Right hindlimb (tissue), 1 donor: ENCODE measurements around the gene SAXO1.
"Not testable (repeated sequence)": the region's sequence is repeated elsewhere in the genome, so short reads cannot be mapped to it uniquely, and the experiment has no call there.

Experiments
- DNase-seq: peaks from one replicate; pipeline ENCODE4 v3.0.0-alpha.2; 2018

SAXO1 gene

DNA sequence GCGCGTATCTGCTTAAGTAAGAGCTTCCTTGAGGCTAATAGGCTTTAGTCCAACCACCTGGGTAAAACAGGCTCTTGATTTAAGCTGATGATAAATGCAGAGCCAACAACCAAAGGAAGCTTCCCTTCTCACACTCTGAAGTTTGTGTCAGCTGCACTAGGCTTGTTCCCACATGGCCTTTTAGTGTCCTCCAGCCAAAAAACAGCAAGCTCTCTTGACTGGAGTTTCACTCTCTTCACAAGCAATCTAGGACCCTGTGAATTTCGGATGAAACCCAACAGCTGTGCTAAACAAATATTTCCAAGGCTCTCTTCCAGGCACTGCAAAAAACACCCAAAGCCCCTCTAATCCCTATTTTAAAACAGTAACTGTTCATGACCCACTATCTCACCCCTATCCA, 63.9 kb downstream of the SAXO1 start:
- DNase-seq, result peak; percentile 85

DNA sequence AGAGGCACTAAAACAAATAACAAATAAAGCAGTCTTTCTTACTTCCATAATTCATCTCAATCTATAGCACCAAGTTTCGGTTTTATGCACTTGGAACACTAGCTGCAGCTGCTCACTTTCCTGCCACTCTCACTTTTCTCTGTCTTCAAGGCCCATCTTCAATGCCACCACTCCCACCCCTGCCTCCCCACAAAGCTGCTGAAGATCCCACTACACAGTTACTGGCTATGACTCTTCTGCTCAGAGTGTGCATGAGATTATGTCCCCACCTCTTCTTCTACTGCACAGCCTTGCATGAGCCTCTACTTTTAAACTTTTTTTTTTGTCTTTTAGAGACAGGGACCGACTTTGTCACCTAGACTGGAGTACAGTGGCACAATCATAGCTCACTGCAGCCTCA, 77.4 kb downstream of the SAXO1 start:
- no peak for DNase-seq

DNA sequence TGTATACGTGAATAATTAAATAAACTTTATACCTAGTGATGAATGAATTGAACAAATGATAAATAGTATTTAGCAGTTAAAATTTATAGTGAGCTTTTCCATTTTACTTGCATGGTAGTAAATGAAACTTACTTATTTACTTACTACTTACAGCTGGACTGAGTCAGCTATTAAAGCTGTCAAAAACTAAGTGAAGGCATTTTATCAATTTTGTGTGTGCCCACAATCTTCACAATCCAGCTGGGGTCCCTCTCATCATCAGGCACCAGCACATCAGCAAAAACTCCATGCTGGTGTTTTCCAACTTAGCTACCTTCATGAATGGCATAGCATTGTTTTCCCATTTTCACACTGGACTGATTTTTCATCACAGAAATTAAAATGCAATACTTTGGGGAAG, 81.1 kb downstream of the SAXO1 start:
- no peak for DNase-seq

DNA sequence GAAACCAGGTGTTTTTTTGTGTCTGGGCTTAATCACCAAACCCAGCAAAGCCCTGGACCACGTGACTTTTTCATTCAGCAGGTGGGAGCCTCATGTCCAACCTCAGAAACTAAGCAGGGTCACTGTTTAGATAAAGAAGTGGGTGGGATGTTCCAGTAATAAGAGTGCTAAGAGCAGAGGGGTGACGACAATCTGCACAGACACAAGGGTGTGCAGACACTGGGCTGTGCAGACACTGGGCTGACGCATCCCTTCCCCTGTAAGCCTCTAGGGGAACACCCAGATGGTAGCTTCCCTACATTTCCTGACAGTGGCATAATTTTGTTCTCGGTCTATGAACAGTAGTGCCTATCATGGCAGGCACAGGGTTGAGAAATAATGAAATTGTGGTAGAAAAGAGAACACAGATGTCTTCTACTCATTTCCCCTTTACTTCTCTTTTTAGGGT, 85.1 kb downstream of the SAXO1 start:
- no peak for DNase-seq

DNA sequence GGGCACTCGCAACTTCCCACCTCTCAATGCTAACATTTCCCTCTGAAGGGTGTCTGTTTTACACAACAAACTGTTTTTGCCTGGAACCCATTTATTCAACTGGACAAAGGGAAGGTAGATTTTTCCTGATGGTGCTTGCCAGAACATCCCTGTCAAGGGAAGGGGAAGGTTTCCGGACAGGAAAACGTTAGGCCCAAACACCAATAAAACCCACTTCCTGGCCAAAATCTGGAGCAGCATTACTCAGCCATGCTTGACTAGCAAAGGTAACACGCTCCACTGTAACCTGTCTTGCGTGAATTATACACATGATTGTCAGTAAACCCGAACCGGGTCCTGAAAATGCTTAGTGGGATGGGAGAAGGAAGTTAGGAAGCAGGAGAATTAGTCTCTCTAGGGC, 90.2 kb downstream of the SAXO1 start:
- DNase-seq, result no peak

DNA sequence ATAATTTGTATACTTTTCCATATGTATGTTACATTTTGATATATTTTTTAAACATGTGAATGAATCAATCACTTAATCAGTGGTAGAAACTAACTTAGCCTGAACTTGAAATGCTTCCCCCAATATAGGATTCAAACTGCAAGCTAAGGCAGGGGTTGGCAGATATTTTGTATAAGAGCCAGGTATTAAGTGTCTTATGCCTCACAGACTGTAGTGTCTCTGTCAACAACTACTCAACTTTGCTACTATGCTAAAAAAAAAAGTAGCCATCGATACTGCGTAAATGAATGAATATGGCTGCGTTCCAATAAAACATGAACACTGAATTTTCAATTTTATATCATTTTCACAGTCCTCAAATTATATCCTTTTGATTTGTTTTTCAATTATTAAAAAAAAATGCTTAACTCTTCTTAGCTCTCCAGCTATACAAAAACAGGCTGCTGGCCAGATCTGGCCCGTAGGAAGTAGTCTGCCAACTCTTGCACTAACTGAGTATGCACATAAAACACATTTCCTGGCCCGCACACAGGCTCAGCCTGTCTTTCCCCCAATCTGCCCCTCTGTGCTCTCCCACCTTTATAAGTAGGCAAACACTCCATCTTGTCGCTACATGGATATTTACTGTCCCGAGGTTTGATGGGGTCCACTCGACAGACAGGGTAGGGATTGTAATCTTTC, 91.8 kb downstream of the SAXO1 start:
- no peak for DNase-seq

DNA sequence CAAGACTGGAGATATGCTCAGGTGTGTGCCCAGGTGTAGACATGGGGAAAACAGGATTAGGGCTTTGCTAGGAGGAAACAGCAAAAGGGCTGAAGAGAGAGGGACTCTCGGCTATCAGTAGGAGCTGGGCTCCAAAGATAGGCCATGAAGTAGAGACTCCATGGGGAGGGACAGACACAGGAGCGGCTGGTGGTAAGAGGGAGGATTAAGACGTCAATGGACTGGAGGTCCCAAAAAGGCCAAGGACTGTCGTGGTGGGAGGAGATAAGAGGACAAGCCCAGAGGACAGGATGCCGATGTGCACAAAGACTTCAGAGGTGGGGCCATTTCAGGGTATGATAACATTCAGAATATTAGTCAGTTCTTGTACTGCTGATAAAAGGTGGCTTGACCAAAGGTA, 93.1 kb downstream of the SAXO1 start:
- DNase-seq, result no peak

DNA sequence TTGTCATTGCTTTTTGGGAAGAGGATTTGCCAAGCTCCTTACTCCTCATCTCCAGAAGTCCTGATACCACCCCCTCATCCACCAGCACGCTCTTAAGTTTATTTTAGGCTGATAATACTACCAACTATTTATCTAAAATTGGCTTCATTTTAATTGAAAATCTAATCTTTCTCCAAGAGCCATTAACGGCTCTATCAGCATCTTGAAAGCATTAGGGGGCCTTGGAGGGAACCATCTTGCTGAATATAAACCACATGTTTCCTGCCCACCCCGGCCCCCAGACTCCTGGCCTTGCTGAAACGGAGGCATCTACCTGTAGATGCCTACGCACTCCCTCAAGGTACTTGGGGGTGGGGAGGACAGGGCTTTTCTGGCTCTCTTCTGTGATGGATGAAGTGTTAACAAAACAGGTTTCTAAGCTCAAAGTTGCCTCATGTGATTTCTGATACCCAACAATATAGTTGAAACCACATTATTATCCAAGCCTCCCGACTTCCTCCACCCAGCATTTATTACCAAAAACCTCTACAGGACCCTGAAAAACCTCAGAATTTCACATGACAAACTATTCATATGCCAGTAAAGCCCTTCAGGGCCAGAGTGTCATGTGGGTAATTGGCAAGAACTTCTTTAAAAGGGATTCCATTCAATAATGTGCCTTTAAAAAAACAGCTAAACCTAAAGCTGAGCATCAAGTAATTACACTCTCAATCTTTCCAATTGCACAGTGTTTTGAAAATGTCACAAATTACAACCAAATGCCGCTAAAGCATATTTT, 96.7 kb downstream of the SAXO1 start:
- no peak for DNase-seq

DNA sequence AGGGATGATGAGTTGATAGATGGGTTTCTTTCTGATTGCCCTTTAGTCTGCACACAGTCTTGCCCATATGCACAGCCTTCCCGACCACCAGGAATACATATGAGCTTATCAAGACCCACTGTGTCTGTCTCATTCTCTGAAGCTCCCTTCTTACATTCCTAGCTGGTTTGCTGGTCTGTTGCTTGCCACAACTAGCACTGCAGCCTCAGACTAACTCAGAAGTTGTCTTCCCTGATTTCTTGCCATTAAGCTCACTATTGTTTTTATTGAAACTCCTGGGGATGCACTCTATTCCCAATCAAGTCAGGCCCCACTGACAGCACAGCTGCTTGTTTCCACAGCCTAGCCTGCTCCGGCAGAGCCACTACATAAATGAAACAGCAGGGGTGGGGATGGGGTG, 97.5 kb downstream of the SAXO1 start:
- no peak for DNase-seq

DNA sequence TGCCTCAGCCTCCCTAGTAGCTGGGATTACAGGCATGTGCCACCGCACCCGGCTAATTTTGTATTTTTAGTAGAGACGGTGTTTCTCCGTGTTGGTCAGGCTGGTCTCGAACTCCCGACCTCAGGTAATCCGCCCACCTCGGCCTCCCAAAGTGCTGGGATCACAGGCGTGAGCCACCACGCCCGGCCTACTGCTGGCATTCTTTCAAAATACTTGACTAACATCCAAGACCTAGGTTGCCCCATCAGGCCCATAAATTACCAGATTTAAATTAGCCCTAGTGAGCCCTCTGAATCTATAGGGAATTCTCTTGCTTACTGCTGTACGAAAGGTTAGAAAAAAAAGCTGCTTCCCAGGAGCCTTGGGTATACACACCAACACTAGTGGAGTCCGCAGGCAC, 102.4 kb downstream of the SAXO1 start:
- DNase-seq, result not testable (repeated sequence)

DNA sequence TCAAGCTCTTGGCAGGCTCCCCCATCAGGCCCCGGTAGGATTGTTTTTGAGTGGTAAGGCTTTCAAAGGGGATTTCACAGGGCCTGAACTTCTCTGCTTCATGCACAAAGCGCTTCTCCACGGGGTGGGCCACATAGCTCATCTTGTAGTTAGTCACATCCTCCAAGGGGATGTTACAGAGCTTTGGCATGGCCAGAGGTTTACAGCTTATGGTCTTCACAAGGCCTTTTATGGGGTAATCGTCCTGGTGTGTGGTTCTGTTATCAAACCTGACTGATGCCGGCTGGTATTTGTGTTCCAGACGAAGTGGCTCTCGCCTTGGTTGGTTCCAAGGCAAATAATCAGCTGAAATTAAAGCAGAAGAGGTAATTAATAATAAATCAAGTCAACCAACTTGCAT, 104.3 kb downstream of the SAXO1 start:
- DNase-seq, result no peak

DNA sequence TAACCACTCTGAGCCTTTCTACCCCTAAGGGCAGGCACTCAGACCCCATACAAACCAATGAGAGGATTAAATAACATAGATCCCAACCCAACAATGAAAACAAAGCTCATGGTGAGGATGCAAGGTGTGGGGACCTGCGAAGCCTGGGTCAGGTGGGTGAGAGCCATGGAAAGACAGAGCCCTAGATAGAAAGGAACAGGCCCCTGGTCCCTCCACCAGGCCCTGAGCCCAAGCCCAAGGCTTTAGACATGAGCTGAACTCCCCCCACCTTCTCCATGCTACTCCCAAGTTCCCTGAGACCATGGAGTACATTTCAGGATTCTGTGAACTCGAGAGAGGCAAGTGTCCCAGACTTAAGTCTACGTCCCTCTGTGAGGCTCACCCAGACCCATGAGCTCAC, 106.5 kb downstream of the SAXO1 start:
- DNase-seq, result no peak

DNA sequence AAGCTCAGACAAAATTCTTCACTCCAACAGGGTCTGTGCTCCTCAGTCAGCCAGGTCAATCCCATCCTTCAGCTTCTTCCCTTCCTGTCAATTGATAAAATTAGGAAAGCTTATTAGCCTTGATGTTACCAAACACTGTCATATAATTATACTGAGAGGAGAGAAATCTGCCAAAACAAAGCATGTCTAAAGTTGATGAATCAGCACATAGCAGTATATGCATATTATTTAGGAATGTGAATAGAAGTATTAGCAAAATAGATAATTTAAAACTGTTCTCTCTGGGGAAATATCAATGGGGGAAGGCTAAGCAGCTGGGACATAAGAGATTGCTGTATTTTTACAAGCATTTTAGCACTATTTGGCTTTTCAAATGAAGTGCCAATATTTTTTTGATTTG, 107.1 kb downstream of the SAXO1 start:
- no peak for DNase-seq

DNA sequence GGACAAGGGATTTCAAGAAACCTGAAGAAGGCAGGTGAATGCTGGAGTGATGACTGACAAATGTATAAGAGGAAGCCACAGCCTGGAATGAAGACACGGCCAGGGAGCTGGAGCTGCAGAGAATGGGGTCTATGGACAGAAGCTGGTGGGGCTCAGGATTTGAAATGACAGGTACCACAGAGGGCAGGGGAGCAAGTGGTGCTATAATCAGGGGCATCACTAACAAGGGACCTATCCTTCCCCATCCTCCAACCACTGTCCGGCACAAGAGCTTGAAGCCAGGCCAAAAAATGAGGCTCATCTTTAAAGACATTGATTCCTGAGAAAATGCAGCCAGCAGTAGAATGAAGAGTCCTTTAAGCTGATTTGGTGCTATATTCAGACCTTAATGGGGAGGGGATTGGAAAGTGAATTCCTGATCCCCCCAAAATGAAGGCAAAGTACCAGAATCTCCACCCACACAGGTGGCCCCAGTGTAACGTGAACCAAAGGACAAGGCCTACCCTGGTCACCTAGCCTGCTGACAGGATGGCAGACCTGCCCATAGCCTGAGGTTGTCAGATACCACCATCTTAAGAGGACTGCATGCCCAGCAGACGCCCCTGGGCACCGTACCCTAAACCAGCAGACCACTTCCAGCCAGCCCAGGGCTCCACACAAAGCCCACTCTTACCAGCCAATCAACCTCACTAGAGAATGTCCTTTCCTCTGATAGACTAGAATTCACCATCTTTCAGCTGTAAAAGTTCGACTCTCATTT, 109.2 kb downstream of the SAXO1 start:
- no peak for DNase-seq

DNA sequence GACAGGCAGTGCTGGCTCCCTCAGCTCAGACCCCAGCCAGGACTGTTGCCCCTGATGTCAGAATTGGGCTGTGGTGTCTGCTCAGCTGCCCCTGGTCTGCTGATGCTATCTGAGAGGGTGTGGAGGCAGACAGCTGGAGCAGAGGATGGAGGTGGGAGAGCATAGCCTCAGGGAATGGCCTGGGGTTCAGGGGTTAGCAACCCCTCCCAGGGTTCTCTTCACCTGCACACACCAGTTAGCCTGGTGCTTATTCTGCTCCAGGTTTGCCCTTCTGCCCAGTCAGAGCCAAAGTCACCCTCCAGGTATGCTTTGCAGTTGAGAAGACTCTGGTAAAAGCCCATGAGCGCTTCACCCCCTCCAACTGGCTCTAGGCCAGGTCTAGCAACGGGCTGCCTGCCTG, 109.8 kb downstream of the SAXO1 start:
- no peak for DNase-seq

DNA sequence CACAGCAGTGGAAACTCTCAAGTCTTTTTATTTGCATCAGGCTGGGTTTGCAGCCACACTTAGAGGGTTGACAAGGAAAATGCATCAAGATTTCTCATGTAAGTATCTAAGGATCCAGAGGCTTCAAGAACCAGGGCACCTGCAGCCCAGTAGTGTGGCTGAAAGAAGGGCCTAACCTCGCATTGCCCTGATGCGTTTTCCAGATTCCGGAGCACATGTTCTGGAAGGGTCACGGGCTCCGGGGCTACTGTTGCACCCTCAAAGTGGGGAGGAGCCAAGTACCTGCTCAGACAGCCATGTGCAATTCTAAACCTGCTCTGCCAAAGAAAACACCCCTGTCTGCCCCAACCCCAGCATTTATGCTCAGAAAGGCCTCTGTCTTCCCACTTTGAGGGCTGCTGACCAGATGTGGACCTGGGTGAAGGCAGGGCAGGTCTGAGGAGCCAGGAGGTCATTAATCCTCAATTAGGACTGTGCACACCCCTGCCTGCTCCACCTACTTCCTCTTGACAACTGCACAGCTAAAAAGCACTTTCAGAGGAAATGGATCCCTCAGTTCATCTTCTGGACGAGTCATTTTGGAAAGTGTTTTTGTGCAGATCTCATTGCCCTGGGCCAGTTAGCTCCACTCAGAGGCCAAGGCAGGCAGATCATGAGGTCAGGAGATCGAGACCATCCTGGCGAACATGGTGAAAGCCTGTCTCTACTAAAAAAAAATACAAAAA, 110.7 kb downstream of the SAXO1 start:
- no peak for DNase-seq

DNA sequence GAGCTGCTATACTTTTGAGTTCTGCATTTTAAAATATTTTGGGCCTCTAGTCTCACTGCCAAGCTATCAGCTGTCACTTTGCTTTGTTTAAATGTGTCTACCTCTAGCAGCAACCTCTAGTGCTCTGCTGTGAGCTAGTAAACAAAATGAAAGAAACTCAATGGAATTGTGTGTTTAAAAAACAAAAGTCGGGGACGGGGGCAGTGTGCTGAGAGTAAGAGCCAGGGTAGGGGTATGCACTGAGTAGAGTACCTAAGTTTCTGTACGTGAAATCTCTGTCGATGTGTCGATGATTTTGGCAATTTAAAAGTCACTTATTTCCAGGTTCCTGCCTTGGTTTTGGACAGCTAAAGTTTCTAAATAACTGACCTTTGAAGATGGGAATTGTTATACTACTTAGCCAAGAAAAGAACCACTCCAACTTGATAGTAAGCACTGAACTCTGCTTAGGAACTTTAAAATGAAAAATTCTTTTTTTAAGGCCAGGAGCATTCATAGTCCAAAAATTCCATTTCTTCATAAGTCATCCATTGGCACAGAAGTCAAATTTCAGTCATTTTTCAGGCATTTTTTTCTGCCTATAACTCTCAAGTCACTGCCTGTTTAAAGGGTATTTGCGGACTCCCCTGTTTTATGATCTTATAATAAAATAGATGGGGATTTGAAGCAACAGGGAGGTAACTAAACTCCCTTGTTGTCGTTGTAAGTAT, 111.5 kb downstream of the SAXO1 start:
- DNase-seq, result no peak

DNA sequence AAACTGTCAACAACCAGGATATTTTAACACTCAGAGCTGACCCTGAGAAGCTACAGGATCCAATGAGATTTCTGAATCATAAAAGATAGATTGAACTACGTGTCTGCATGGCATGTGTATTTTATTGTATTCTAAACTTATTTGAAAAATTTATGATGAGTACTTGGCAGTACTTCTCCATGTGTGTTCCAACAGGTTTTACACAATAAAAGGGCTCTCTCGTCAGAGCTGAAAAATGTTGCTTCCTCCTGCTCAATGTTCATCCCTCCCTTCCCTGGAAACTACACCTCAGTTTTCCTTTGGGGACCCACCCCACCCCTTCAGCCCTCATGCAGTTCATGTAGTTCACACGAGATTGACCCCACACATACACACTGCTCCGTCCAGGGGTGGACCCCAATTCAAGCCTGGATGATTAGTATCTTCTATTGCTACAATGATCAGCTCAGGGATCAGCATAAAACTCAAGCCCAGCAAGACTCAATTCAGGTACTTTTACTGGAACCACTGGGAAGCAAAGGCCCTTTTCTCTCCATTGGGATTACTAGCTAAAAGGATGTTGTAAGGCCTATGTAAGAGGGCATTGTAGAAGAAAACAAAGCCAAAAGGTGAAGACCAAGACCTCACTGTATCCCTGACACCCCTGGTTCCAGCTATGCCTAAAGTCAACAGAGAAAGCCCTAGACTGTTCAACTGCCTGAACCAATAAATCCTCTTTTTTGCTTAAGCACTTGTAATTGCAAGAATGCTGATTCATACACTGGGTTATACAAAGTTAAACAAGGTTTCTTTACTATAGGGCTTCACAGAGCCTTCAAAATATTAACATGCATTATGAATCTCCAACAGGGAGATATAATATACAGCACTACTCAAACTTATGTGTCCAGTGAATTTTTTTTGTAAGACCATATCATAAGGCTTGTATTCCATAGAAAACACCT, 112.6 kb downstream of the SAXO1 start:
- peak; percentile 45 for DNase-seq

DNA sequence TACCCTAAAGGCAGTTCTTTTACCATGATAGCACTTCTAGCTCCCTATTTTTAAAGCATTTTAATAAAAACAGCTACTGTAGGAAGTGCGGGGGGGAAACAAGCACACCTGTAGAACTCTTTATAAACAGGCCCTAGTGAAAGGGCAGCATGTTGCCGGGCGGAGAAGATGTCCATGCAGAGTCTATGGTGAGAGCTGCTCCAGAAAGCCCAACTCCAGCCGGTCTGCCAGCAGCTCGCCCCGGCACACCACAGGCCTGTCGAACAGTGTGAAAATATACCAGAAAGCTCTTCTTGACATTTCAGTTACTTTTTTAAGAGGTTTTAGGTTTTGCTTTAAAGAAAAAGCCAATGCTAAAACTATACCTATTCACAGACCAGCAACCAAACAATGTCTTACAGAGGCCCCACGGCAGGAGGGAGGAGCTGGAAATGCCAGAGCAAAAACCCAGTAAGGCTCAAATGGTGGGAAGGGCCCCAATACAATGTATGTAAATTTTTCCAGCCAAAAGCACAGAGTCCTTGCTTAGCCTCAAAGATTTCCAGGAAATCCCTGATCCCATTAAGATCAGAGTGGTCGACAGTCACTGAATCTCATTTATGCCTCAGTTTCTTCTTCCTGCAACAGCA, 121.2 kb downstream of the SAXO1 start:
- DNase-seq, result no peak

DNA sequence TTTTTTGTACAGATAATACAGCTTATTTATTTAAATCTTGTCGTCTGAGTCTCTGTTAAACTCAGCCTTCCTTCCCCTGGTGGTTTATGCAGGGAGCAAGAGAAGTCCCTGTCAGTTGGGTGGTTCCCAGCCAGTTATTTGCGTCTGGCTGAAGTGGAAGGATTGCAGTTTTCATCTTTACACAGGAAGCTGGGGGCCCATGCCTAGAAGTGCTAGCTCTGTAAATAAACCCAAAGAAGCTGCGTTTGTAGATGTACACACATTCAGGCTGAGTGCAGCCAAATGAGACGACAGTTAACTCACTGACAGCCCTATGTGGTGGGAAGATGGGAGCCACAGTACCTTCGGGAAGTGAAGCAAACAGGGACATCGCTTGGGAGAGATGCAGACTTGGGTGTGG, 122.1 kb downstream of the SAXO1 start:
- peak; percentile 49 for DNase-seq

DNA sequence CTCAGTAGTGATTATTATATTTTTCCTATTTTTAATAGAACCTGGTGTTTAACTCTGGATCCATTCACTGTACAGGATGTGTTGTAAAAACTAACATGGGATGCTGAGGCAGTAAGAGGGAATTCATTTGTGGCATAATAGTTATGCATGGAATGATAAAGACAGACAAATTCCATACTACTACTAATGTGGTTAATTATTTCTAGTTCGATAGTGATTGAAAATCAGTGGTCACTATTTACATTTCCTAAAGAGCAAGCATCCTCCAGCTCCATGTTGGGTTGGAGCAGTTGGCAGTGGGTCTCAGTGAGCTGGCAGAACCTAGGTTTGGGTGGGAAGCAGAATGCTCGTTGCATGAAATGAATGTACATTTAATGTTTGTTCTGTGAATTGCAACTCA, 122.6 kb downstream of the SAXO1 start:
- no peak for DNase-seq
